HG03558 (cell line): ENCODE results near the gene CACNG1.

ENCODE experiments used
- ATAC-seq: cut with Tn5 transposase; IDR thresholded peaks from one replicate; pipeline ENCODE4 v1.9.1; 2021; ENCODE audit warnings: moderate number of reproducible peaks; ENCODE audit not compliant: unreplicated experiment; ENCODE audit errors: extremely low read depth

The CACNG1 gene

DNA sequence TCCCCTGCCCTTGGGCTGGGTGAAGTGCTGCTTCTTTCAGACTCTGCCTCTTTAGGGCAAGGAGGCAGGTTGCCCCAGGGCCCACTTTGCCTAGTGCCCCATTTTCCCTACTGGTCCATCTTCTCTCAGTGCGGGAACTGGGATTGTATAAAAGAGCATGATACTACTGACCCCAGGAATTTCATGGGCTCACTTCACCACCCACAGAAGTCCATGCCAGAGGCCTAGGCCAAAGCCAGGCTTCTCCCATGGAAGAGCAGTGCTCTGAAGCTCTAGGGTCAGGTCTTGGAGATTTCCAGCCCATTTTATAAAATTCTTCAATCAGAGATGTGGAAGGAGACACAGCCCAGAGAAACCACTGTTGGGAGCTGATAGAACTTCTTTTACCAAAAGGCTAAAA, 5.7 kb downstream of the CACNG1 start:
- ATAC-seq = no peak

DNA sequence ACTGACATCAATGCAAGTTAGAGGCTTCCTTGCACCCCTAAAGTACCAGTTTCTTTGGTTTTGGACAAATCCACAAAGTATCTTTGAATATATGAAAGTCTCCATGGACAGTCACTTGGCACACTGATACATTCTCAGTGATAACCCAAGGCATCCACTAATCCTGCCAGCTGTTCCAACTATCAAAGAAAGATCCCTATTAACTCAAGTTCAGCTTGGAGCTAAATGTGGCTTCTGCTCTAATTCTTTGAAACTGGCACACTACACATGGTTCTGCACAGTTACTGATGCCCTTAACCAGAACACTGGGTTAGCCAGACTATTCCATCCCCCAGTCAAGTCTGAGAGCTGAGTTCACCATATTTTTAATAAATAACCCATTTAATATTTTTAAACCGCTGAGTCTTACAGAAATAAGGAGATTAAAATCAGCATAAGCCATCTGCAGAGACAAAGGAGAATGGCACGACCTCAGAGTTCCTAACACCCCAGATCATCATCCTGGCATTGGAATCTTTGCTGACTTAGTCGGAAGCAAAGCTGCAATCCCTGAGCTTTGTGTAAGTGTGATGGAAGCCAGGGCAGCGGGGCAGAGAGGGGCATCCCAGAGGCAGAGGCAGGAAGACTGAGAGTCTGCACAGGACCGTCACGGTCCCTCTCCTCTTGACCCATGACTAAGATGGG, 6.3 kb downstream of the CACNG1 start:
- ATAC-seq = no peak

DNA sequence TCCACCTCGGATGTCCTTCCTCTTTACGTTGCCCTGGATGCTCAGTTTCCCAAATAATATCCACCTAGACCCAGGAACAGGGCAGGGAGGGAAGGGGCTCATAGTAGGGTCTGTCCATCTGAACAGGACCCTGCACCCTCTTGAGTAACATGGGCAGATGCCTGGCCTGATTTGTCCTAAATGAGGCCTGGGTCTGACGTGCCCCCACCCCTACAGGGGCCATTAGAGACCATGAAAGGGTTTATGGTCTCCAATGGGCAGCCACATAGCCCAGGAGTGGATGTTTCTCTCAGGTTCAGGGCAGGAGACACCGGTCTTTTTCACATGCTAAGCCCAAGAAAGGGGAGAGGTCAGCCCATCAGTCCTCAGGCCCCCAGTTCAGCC, 6.8 kb downstream of the CACNG1 start:
- ATAC-seq = no peak

DNA sequence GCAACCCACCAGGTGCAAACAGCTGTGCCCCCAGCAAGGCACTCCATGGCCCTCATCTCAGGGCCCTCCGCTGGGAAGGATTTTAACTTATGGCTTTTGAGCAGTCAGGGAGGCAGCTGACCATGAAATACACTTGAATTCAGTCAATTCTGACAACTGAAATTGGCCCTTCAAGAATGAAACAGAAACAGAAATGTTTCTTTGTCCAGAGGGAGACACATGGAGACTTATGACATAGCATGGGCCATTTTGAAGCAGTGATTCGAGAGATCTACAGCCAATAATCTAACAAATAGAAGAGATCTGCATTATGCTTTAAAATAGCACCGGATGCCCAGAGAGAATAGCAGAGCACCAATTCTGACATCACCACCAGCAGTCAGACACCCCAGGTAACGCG, 7.5 kb downstream of the CACNG1 start:
- no peak for ATAC-seq

DNA sequence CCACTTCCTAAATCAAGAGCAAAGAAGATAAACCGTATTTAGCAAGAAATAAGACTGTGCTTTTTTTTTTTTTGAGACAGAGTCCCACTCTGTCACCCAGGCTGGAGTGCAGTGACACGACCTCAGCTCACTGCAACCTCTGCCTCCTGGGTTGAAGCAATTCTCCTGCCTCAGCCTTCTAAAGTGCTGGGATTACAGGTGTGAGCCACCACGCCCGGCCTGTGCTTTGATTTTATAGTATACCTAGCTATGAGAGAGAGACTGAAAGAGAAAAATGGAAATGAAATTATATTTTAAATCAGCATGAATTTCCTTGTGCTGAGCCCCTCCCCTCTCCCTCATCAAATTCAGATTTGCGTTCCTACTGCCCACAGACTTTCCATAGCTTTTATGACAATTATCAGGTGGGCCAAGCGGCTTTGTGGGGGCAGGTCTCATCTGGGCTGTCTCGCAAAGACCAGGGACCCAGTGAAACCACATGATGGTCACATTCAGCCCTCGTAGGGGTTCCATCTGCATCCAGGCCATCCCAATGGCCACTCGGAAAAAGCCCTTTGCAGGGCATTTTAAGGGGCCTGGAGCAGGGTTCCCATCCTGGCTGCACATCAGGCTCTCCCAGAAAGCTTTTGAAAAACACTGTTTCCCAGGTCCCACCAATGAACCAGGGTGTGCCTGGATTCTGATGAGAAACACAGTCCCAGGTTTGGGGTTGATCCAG, 8.5 kb downstream of the CACNG1 start:
- no peak for ATAC-seq

DNA sequence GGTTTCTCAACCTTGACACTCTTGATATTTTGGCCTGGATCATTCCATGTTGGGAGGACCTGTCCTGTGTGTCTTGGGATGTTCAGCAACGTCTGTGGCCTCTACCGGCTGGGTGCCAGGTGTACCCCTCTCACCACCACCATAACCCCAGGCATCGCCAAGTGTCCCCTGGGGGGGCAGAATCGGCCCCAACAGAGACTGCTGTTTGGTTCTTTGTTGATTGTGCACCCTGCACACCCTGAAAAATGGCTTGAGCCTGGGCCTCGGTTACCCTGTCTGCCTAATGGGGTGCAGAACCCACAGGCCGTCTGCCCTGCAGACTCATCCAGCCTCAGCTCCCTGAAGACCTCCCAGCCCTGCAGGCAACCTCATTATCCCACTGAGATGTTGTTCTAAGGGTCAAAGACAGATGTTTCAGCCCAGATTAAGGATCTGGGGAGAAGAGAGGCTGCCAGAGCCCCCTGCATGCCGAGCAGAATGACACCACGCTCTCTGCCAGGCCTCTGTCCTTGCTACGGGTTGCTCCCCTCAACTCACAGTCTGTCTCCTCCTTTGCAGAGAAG, 9.2 kb downstream of the CACNG1 start:
- no peak for ATAC-seq

DNA sequence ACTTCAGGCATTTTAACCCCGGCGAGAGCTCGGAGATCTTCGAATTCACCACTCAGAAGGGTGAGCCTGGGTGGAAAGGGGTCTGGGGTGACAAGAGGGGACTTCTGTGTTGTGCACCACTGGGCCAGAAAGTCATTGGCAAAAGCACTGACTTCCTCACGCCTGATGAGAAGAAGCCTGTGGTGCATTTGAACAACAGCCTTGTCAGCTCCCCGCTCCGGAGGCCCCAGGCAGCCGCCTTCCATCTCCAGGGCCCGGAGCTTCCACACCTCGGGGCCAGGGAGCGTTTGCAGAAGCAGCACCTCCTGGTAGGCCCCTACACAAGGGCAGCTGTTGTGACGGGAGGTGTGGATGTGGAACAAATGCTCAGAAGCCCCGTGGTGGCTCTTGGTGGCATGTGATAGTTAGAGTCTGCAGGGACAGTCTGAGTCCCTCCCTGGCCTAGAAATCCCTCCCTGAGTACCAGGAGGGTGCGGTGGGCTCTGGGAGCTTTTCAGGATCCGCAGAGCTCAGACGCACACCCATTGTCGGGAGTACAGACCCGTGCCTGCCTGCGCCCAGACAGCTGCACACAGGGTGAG, 9.7 kb downstream of the CACNG1 start:
- no peak for ATAC-seq

GRCh38 chr17:67054608-67055007, 10.3 kb downstream of the CACNG1 start:
- no peak for ATAC-seq

DNA sequence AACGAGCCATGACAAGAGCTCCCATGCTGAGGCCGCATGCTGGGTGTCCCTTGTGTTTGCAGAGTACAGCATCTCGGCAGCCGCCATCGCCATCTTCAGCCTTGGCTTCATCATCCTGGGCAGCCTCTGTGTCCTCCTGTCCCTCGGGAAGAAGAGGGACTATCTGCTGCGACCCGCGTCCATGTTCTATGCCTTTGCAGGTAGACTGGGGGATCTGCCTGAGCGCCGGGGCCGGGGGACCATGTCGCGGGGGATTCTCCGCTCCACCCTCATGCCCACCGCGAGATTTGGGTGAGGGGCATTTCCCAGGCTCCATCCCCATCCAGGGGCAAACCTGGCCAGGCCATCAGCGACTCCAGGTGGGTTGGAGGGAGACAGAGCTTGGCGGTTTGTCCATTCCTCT, 10.7 kb downstream of the CACNG1 start:
- ATAC-seq = no peak

DNA sequence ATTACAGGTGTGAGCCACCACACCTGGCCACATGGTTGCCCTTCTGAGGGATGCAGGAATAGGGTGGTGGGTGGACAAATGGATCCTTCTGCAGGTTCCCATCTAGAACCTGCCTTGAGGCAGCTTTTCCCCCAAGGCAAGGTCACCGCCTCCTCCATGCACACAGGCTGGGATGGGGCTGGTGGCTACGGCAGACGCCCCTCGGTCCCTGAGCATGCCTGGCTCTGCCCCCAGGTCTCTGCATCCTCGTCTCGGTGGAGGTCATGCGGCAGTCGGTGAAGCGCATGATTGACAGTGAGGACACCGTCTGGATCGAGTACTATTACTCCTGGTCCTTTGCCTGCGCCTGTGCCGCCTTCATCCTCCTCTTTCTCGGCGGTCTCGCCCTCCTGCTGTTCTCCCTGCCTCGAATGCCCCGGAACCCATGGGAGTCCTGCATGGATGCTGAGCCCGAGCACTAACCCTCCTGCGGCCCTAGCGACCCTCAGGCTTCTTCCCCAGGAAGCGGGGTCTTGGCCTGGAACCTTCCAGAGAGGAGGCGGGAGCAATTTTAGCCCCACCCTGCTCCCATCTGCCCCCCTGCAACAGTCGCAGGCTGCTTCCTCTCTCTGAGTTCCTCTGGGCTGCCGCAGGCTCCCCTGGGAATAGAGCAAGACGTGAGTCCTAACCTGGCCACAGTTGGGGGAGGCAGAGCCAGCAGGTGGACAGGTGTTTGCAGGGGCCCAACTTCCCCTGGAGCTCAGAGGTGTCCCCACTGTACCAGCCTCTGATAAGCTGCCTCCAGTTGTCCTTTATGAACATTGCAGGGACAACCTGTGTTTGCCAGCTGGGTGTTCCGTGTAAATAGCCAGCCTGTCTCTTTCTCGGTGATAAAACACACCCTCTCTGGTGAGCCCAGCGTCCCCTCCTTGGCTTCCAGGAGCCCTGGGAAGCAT, 11.7 kb downstream of the CACNG1 start:
- no peak for ATAC-seq

DNA sequence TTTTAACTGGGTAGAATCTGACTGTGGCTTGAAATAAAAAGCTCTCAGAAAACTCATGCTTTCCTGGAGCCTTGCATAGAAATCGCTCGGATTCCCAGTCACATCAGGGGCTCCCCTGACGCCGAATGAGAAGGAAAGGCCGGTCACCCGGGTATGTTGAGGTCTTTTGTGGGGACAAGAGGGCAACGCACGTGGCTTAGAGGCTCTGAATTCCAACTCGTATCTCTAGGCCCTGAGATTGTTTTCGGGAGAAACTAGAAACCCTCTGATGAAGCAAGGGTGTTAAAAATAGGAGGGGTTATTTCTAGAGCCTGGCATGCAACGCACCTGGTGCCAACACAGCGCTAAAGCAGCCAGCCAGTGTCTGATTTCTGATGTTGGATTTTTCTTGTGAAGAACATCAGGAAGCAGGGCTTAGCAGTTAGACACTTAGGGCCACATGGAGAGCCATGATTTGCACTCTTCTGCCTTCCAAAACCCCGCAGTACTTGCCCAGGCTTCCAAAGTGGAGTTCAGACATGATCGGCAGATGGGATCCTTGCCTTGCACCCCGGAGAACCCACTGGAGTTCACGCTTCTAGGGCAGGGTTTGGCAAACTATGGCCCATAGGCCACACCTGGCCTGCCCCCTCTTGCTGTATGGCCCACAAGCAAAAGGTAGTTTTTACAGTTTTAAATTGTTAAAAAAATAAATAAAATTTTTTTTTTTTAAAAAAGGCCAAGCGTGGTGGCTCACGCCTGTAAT, 12.6 kb downstream of the CACNG1 start:
- no peak for ATAC-seq

GRCh38 chr17:67058036-67058435, 13.7 kb downstream of the CACNG1 start:
- no peak for ATAC-seq

- no peak for ATAC-seq
These were observed 15.0 kb downstream of the CACNG1 start for GRCh38 chr17:67059372-67059771.

- ATAC-seq = no peak
These were observed 18.8 kb downstream of the CACNG1 start for GRCh38 chr17:67063141-67063540.

DNA sequence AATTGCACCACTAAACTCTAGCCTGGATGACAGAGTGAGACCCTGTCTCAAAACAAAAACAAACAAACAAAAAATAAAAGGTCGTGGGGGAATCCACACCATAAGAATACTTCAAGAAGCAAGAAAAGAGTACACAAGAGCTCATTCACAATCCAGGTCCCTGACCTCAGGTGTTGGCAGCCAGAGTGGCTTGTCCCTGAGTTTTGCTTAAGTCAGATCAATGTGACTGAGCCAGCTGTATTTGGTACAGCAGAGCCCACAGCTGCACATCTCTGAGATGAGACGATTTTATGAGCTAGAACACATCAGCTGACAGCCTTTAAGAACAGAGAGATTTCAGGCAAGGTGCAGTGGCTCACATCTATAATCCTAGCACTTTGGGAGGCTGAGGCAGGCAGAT, 22.4 kb downstream of the CACNG1 start:
- ATAC-seq = no peak

DNA sequence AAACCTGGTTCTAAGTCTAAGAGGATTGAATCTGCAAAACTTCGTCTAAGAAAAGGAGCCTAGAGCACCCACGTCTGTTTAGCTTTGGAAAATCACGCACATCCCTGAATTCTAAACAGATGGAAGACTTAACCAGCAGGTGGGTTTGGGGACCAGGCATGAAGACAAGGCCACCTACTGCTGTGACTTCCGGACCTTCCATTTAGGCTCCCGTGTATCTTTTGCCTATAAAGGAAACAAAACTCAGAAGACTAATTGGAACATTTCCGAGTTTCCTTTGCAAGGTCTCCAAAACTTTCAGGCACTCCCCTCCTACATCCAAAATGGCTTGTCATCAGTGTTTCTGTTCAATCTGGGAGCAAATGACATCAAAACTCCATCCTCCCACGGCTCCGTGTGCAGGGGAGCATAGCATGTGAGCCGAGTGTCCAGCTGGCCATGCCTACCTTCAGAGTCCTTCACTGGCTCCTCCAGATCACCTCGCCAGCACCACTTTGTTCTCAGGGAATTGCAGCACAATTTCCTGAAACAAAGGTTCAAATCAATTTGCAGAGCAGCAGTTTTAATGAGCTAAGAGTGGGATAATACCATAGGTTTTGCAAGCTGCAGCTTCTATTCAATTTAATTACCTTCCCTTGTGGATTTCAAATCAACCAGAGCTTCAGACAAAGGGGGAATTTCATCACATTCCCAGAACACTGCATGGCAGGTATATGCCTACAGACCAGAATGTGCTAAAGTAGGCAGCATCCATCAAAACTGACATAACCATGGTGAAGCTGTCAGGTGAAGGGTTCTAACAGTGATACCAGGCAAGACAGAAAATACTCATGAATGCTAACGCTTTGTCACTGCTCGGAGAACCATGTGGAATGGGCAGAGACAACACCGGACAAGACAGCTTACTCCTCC, 23.5 kb downstream of the CACNG1 start:
- no peak for ATAC-seq

DNA sequence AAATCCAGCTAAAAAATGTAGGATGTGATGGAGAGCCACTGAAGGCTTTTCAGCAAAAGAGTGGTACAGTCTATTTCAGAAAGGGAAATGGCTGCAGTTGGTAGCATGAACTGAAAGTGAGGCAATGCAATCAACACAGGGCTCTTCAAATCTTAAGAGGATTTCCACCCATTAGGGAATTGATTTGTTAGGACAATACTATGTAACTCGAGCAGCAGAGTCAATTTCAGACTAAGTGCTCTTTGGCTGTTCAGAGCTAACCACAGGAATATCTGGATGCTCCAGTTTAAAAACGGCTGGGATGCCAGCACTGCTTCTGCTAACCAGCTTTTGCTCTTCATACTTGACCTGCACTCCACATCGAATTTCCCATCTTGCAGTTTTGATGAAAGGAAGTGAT, 24.6 kb downstream of the CACNG1 start:
- no peak for ATAC-seq

GRCh38 chr17:67069603-67070136, 25.3 kb downstream of the CACNG1 start:
- ATAC-seq = no peak
